HCT116 (cell line): ENCODE data around the gene FRMD4A.

Experiments used
- CEBPB ChIP-seq: IDR thresholded peaks from 2 replicates; pipeline ENCODE4 v1.6.1; 2012; ENCODE audit warnings: low read depth
- ELF1 ChIP-seq: IDR thresholded peaks from 2 replicates; pipeline ENCODE4 v1.6.1; 2012; ENCODE audit warnings: low read depth, borderline replicate concordance
- EZH2 ChIP-seq: fragments of 200-600 bp; sonication (generic); IDR thresholded peaks from 2 replicates; pipeline ENCODE4 v1.6.1; 2017; ENCODE audit warnings: antibody characterized with exemption, mixed run types
- FOSL1 ChIP-seq: IDR thresholded peaks from 2 replicates; pipeline ENCODE4 v1.6.1; 2012; ENCODE audit warnings: low read depth
- POLR2A ChIP-seq: IDR thresholded peaks from 2 replicates; pipeline ENCODE4 v1.7.0; 2011; ENCODE audit warnings: borderline replicate concordance; ENCODE audit not compliant: insufficient read depth, insufficient read length; ENCODE audit errors: extremely low read depth
- POLR2AphosphoS5 ChIP-seq: IDR thresholded peaks from 2 replicates; pipeline ENCODE4 v1.6.1; 2011; ENCODE audit warnings: mild to moderate bottlenecking, low read depth, low read length, moderate library complexity
- TF ChIP-seq, protein P1 (sequence below), 3 experiments: fragments of 200-600 bp in 1 of 3; sonication (generic) in 1 of 3; IDR thresholded peaks in 2 of 3; conservative IDR thresholded peaks in 1 of 3; 2 replicates each; pipeline ENCODE4 v1.5.1; 2012 to 2017; ENCODE audit warnings: low read depth in 2 of 3, low read length in 2 of 3, antibody characterized with exemption in 1 of 3, borderline replicate concordance in 1 of 3, control low read depth in 1 of 3, mild to moderate bottlenecking in 1 of 3, mixed read lengths in 1 of 3, mixed run types in 1 of 3, moderate library complexity in 1 of 3; ENCODE audit not compliant: insufficient read depth in 1 of 3
- TF ChIP-seq, protein P2 (sequence below): IDR thresholded peaks from 2 replicates; pipeline ENCODE4 v1.6.1; 2012

DNA sequence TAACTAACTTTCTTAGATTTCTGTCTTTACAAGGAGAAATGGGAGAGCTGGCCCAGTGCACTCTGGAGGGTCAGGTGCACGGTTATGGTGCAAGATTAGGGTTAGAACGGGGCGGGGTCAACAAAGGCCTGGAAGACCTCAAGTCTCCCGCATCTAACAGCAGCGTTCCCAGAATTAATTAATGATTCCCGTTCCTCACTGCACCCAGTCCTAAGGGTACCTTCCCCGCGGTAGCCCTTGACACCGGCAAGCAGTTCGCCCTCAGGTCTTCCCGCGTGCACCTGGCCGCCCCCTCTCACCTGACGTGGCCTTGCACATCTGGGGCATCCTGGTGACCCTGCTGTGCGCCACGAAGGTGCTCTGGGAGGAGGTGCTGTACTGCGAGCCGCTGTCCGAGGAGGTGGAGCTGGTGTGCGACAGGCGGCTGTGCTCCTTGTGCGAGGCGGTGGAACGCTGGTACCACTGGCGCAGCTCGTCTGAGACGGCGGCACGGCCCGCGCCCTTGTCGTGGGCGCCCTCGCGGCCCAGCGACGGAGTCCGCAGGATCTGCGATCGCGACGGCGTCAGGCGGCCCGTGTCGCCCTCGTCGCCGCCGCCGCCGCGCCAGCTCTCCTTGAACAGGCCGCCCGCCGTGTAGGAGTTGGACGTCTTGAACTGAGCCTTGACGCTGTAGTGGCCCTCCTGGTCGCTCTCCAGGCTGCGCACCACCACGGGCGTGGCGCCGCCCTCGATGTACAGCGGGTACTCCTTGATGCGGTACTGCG lies 674.2 kb downstream of the FRMD4A start:
- TF ChIP-seq, protein P1, sequence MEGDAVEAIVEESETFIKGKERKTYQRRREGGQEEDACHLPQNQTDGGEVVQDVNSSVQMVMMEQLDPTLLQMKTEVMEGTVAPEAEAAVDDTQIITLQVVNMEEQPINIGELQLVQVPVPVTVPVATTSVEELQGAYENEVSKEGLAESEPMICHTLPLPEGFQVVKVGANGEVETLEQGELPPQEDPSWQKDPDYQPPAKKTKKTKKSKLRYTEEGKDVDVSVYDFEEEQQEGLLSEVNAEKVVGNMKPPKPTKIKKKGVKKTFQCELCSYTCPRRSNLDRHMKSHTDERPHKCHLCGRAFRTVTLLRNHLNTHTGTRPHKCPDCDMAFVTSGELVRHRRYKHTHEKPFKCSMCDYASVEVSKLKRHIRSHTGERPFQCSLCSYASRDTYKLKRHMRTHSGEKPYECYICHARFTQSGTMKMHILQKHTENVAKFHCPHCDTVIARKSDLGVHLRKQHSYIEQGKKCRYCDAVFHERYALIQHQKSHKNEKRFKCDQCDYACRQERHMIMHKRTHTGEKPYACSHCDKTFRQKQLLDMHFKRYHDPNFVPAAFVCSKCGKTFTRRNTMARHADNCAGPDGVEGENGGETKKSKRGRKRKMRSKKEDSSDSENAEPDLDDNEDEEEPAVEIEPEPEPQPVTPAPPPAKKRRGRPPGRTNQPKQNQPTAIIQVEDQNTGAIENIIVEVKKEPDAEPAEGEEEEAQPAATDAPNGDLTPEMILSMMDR (IDR thresholded peaks at IDR 0.05 in 2 of 3, conservative IDR thresholded peaks at IDR 0.05 in 1 of 3; ENCODE audit: borderline replicate concordance in 1 of 3, insufficient read depth in 1 of 3, low read depth in 2 of 3, low read length in 2 of 3), result no peak
- TF ChIP-seq, protein P2, sequence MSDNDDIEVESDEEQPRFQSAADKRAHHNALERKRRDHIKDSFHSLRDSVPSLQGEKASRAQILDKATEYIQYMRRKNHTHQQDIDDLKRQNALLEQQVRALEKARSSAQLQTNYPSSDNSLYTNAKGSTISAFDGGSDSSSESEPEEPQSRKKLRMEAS, result no peak
- no peak for TF ChIP-seq EZH2
- no peak for TF ChIP-seq POLR2A
- TF ChIP-seq ELF1, result no peak
- TF ChIP-seq CEBPB, result no peak
- TF ChIP-seq FOSL1, result no peak
- no peak for TF ChIP-seq POLR2AphosphoS5
